CD8-positive, alpha-beta memory T cell (primary cell): ENCODE results near the gene CDC14A. TPM values are rescaled to one million over a fixed set of nuclear protein-coding genes. Genes with fewer than 3 reads are reported as not detected.
"Not testable (repeated sequence)": the region's sequence is repeated elsewhere in the genome, so short reads cannot be mapped to it uniquely, and the experiment has no call there.

Experiments
- CTCF ChIA-PET: fragments of 350-600 bp; sonication (Branson Sonifier 250); formaldehyde crosslinking; loops from one replicate; lab custom pipeline; 2021; ENCODE audit warnings: antibody characterized with exemption; lab: Charles Lee
- POLR2A ChIA-PET: fragments of 350-600 bp; sonication (Branson Sonifier 250); formaldehyde crosslinking; loops from one replicate; lab custom pipeline; 2021; ENCODE audit warnings: antibody characterized with exemption; lab: Charles Lee
- DNase-seq, 5 donors: peaks; one replicate each; pipeline versions ENCODE4 v3.0.0 to v3.0.0-alpha.2; 2020 to 2022; ENCODE audit warnings: mixed read lengths in 1 of 5
- H3K27ac ChIP-seq: one replicate; pipeline ENCODE4 v1.7.0; 2013; ENCODE audit warnings: low read depth, mild to moderate bottlenecking, low read length, moderate library complexity
- H3K27me3 ChIP-seq: 2 replicates; pipeline ENCODE4 v1.7.0; 2013; ENCODE audit warnings: low read length, mild to moderate bottlenecking; ENCODE audit not compliant: insufficient read depth, poor library complexity, severe bottlenecking
- H3K36me3 ChIP-seq: 2 replicates; pipeline ENCODE4 v1.7.0; 2013; ENCODE audit warnings: mild to moderate bottlenecking, low read length, moderate library complexity; ENCODE audit not compliant: insufficient read depth
- H3K4me1 ChIP-seq: 2 replicates; pipeline ENCODE4 v1.7.0; 2013; ENCODE audit warnings: mild to moderate bottlenecking, low read length, moderate library complexity; ENCODE audit not compliant: insufficient read depth
- H3K4me3 ChIP-seq: 2 replicates; pipeline ENCODE4 v1.7.0; 2013; ENCODE audit warnings: mild to moderate bottlenecking, low read length
- H3K9me3 ChIP-seq: 2 replicates; pipeline ENCODE4 v1.7.0; 2013; ENCODE audit warnings: mild to moderate bottlenecking, low read length
- H3K27ac Mint-ChIP-seq, 8 donors: one replicate each; pipeline ENCODE4 v1.8.0; 2020 to 2021; ENCODE audit warnings: mixed read lengths in 8 of 8, mild to moderate bottlenecking in 6 of 8, inconsistent platforms in 3 of 8, moderate library complexity in 3 of 8
- H3K27me3 Mint-ChIP-seq, 2 donors: one replicate each; pipeline ENCODE4 v1.8.0; 2020 to 2021; ENCODE audit warnings: mixed read lengths in 2 of 2, mild to moderate bottlenecking in 1 of 2, moderate library complexity in 1 of 2
- H3K36me3 Mint-ChIP-seq, 3 donors: one replicate each; pipeline ENCODE4 v1.8.0; 2020 to 2021; ENCODE audit warnings: mixed read lengths in 3 of 3, inconsistent platforms in 1 of 3, mild to moderate bottlenecking in 1 of 3
- H3K4me1 Mint-ChIP-seq, 3 donors: one replicate each; pipeline ENCODE4 v1.8.0; 2020 to 2021; ENCODE audit warnings: mixed read lengths in 3 of 3, inconsistent platforms in 1 of 3, mild to moderate bottlenecking in 1 of 3
- H3K4me3 Mint-ChIP-seq, 7 donors: one replicate each; pipeline ENCODE4 v1.8.0; 2020 to 2021; ENCODE audit warnings: mixed read lengths in 7 of 7, mild to moderate bottlenecking in 6 of 7, moderate library complexity in 4 of 7, inconsistent platforms in 2 of 7
- H3K9me3 Mint-ChIP-seq, 5 donors: one replicate each; pipeline ENCODE4 v1.8.0; 2020 to 2022; ENCODE audit warnings: mixed read lengths in 5 of 5, mild to moderate bottlenecking in 3 of 5, moderate library complexity in 2 of 5, inconsistent platforms in 1 of 5
- polyA plus RNA-seq: library from polyadenylated mRNA; unstranded; fragments of 300-500 nt; fragmentation: Illumina TruSeq; gene quantifications from one replicate; pipeline ENCODE4 v1.2.3, GENCODE V29; 2021
- total RNA-seq, 2 experiments: library from RNA; stranded (reverse); gene quantifications; one replicate each; pipeline ENCODE4 v1.2.3, GENCODE V29; 2021

The CDC14A gene
- total and polyA plus RNA-seq, 3 experiments from 2014 or later = 25.4 to 36.4 (median 27.9) TPM

DNA sequence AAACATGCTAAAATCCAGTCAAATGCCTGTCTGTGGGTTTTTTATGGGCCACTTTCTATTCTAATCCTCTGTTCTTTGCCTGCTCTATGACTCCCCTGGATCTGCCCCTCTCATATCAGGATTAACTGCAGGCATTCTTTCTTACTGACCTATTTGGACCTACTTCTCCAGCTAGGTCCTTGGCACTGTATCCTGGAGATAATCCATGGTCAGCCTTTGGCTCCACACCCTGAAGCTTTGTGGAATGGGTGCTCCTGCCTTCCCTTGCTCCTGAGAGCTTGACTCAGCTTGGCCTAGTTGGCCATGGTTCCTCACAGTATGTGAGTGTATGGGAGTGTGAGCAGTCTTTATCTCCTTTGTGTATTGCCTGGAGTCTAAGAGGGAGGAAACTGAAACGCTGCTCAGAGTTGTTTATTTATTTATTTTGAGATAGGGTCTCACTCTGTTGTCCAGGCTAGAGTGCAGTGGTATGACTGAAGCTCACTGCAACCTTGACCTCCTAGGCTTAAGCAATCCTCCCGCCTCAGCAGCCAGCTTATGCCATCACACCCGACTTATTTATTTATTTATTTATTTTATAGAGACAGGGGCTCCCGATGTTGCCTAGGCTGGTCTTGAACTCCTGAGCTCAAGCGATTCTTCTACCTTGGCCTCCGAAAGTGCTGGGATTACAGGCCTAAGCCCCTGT lies 28.7 kb upstream of the CDC14A start:
- no peaks in the 10 kb centered on the region for H3K27me3 ChIP-seq
- DNase-seq = no peak
- H3K4me3 Mint-ChIP-seq = no peak overlapping the region
- H3K9me3 Mint-ChIP-seq = peaks cover 8 to 14% (median 9%) of the 10 kb centered on the region in 5 donors
- H3K4me3 ChIP-seq = no peak overlapping the region
- no peaks in the 10 kb centered on the region for H3K36me3 ChIP-seq
- peaks cover 2 to 18% (median 3%) of the 10 kb centered on the region in 3 donors for H3K36me3 Mint-ChIP-seq
- H3K27ac ChIP-seq = no peak overlapping the region
- no peaks in the 10 kb centered on the region for H3K4me1 ChIP-seq
- no peaks in the 10 kb centered on the region for H3K4me1 Mint-ChIP-seq
- ChIA-PET POLR2A (no interaction called here), CTCF (no interaction called here)
- H3K9me3 ChIP-seq = no peaks in the 10 kb centered on the region
- peaks cover 0 to 3% of the 10 kb centered on the region in 2 donors for H3K27me3 Mint-ChIP-seq
- no peak overlapping the region for H3K27ac Mint-ChIP-seq

GRCh38 chr1:100325415-100326324 lies 26.6 kb upstream of the CDC14A start:
- Mint-ChIP-seq H3K27ac (no peak overlapping the region), H3K9me3 (peaks cover 0 to 2% (median 0%) of the 10 kb centered on the region in 5 donors), H3K27me3 (peaks cover 0 to 3% of the 10 kb centered on the region in 2 donors), H3K4me1 (no peaks in the 10 kb centered on the region), H3K36me3 (peaks cover 0 to 6% (median 0%) of the 10 kb centered on the region in 3 donors), H3K4me3 (no peak overlapping the region)
- Histone ChIP-seq H3K4me3 (no peak overlapping the region), H3K4me1 (no peaks in the 10 kb centered on the region), H3K27ac (no peak overlapping the region), H3K36me3 (no peaks in the 10 kb centered on the region), H3K9me3 (no peaks in the 10 kb centered on the region), H3K27me3 (no peaks in the 10 kb centered on the region)
- CTCF ChIA-PET = no interaction called here
- DNase-seq = no peak
- POLR2A ChIA-PET = no interaction called here

DNA sequence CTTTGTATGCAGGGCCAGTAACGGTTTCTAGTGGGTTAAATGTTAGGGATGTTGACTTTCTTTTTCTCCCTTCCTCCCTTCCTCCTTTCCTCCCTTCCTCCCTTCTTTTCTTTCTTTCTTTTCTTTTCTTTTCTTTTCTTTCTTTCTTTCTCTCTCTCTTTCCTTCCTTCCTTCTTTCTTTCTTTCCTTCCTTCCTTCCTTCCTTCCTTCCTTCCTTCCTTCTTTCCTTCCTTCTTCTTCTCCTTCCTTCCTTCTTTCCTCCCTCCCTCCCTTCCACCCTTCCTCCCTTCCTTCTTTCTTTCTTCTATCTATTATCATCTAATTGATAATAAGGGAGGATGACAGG lies 26.0 kb upstream of the CDC14A start:
- CTCF ChIA-PET, DNase-seq, H3K4me3 ChIP-seq, H3K27ac ChIP-seq, H3K9me3 ChIP-seq, H3K4me1 ChIP-seq, H3K4me3 Mint-ChIP-seq, H3K36me3 Mint-ChIP-seq, H3K4me1 Mint-ChIP-seq, H3K27ac Mint-ChIP-seq, H3K36me3 ChIP-seq, H3K9me3 Mint-ChIP-seq, H3K27me3 Mint-ChIP-seq, POLR2A ChIA-PET, H3K27me3 ChIP-seq: not testable (repeated sequence)

DNA sequence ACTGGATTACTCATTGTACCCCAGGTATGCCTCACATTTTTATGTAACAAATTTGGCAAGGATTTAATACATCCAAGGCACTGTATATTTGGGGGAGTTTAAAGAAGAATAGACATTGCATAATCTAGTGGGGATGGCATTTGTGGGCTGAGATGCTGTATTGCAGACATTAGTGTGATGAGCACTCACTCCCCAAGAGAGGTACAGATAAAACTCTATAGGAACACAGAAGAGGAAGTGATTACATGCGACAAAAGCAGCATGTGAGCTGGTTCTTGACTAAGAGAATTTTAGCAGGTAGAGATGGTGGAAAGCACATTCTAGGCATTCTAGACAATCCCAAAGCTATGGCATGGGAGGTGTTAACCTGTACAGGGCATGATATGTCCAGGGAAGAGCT lies 24.2 kb upstream of the CDC14A start:
- Histone ChIP-seq H3K9me3 (no peaks in the 10 kb centered on the region), H3K27ac (no peak overlapping the region), H3K4me3 (no peak overlapping the region), H3K36me3 (no peaks in the 10 kb centered on the region), H3K4me1 (no peaks in the 10 kb centered on the region), H3K27me3 (no peaks in the 10 kb centered on the region)
- Mint-ChIP-seq H3K36me3 (no peaks in the 10 kb centered on the region), H3K27me3 (peaks cover 0 to 3% of the 10 kb centered on the region in 2 donors), H3K9me3 (no peaks in the 10 kb centered on the region), H3K27ac (peak overlapping the region in 2 of 8 donors; percentile 2 to 19), H3K4me1 (no peaks in the 10 kb centered on the region), H3K4me3 (no peak overlapping the region)
- ChIA-PET POLR2A (no interaction called here), CTCF (no interaction called here)
- DNase-seq = no peak

- H3K27me3 ChIP-seq, H3K27me3 Mint-ChIP-seq, H3K4me3 Mint-ChIP-seq, H3K9me3 Mint-ChIP-seq, H3K36me3 Mint-ChIP-seq, H3K4me1 ChIP-seq, H3K9me3 ChIP-seq, H3K27ac ChIP-seq, CTCF ChIA-PET, H3K4me3 ChIP-seq, H3K27ac Mint-ChIP-seq, H3K4me1 Mint-ChIP-seq, POLR2A ChIA-PET, DNase-seq, H3K36me3 ChIP-seq: not testable (repeated sequence)
Measured at GRCh38 chr1:100331146-100331545, 21.2 kb upstream of the CDC14A start.

DNA sequence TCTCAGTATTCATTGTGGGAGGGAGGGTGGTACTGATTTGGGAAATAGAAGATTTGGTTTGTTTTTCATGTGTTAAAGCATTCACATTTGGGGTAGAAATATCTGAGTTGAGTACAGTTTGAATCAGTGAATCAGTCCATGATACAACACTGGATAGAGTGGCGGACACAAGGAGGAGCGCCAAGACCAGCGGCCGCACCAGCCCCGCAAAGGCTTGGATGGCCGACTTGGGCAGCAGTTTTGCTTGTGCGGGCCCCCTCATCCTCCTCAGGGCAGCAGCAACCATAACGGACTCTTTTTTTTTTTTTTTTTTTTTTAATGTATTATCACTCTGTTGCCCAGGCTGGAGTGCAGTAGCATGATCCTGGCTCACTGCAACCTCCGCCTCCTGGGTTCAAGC lies 20.0 kb upstream of the CDC14A start:
- H3K36me3 Mint-ChIP-seq = no peaks in the 10 kb centered on the region

GRCh38 chr1:100335436-100335835 lies 16.9 kb upstream of the CDC14A start:
- no peak overlapping the region for H3K27ac ChIP-seq
- POLR2A ChIA-PET = no interaction called here
- no peaks in the 10 kb centered on the region for H3K4me1 Mint-ChIP-seq
- peaks cover 7 to 10% of the 10 kb centered on the region in 2 donors for H3K27me3 Mint-ChIP-seq
- H3K36me3 ChIP-seq = no peaks in the 10 kb centered on the region
- no peaks in the 10 kb centered on the region for H3K36me3 Mint-ChIP-seq
- no peak overlapping the region for H3K4me3 ChIP-seq
- peaks cover 3% of the 10 kb centered on the region for H3K27me3 ChIP-seq
- CTCF ChIA-PET = no interaction called here
- no peaks in the 10 kb centered on the region for H3K4me1 ChIP-seq
- peak overlapping the region in 1 of 8 donors; percentile 6 for H3K27ac Mint-ChIP-seq
- H3K9me3 ChIP-seq = no peaks in the 10 kb centered on the region
- no peak for DNase-seq
- H3K4me3 Mint-ChIP-seq = no peak overlapping the region
- H3K9me3 Mint-ChIP-seq = no peaks in the 10 kb centered on the region

More for the DNA sequence above, 20.0 kb upstream of the CDC14A start:
- Mint-ChIP-seq H3K4me1 (no peaks in the 10 kb centered on the region), H3K27me3 (peaks cover 7% of the 10 kb centered on the region in 2 donors), H3K9me3 (no peaks in the 10 kb centered on the region), H3K4me3 (no peak overlapping the region), H3K27ac (no peak overlapping the region)
- CTCF ChIA-PET = interaction anchor here (1.4 kb wide), 1 partner anchor 23 kb away, joined by 3 read pairs; no protein-coding TSS in a partner anchor
- Histone ChIP-seq H3K27ac (no peak overlapping the region), H3K36me3 (no peaks in the 10 kb centered on the region), H3K27me3 (peaks cover 3% of the 10 kb centered on the region), H3K9me3 (no peaks in the 10 kb centered on the region), H3K4me1 (no peaks in the 10 kb centered on the region), H3K4me3 (no peak overlapping the region)
- POLR2A ChIA-PET = no interaction called here
- no peak for DNase-seq

DNA sequence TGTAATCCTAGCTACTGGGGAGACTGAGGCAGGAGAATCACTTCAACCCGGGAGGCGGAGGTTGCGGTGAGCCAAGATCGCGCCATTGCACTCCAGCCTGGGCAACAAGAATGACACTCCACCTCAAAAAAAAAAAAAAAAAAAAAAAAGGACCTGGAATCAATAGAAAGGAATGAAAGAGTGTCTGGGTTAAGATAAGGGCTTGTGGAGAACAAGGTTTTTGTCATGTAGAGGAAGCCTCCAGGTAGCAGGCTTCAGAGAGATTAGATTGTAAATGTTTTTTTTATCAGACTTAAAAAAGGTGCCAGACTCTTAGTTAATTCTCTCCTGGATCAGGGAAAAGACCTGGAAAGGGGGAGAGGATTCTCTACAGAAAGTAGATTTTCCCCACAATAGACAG lies 14.4 kb upstream of the CDC14A start:
- H3K27me3 ChIP-seq, H3K4me3 ChIP-seq, POLR2A ChIA-PET, H3K36me3 ChIP-seq, H3K4me3 Mint-ChIP-seq, H3K27ac Mint-ChIP-seq, DNase-seq, H3K9me3 ChIP-seq, H3K36me3 Mint-ChIP-seq, H3K27ac ChIP-seq, H3K4me1 Mint-ChIP-seq, CTCF ChIA-PET, H3K4me1 ChIP-seq, H3K9me3 Mint-ChIP-seq: not testable (repeated sequence)
- peaks cover 7 to 10% of the 10 kb centered on the region in 2 donors for H3K27me3 Mint-ChIP-seq
